MM.1S (cell line): ENCODE data around the gene CHCHD6.

Source experiments
- DNase-seq: peaks from one replicate; pipeline ENCODE4 v3.0.0-alpha.2; 2015
- H2AFZ ChIP-seq: fragments of 300-600 bp; sonication (generic); 2 replicates; pipeline ENCODE4 v1.6.0; 2016; ENCODE audit warnings: antibody characterized with exemption, low read length
- H3F3A ChIP-seq: fragments of 300-600 bp; sonication (generic); 2 replicates; pipeline ENCODE4 v1.6.1; 2016; ENCODE audit warnings: mild to moderate bottlenecking, antibody characterized with exemption, low read length, moderate library complexity, mixed read lengths; ENCODE audit not compliant: insufficient read depth
- H3K27ac ChIP-seq: fragments of 300-600 bp; sonication (generic); 2 replicates; pipeline ENCODE4 v1.5.1; 2016; ENCODE audit warnings: mild to moderate bottlenecking, low read length
- H3K27me3 ChIP-seq: fragments of 300-600 bp; sonication (generic); replicated peaks from 2 replicates; pipeline ENCODE4 v1.6.0; 2016; ENCODE audit warnings: low read length; ENCODE audit not compliant: insufficient read depth
- H3K36me3 ChIP-seq: fragments of 300-600 bp; sonication (generic); replicated peaks from 2 replicates; pipeline ENCODE4 v1.6.1; 2016; ENCODE audit warnings: mild to moderate bottlenecking, low read length, mixed read lengths; ENCODE audit not compliant: insufficient read depth
- H3K4me1 ChIP-seq: fragments of 300-600 bp; sonication (generic); 2 replicates; pipeline ENCODE4 v1.6.1; 2016; ENCODE audit warnings: low read length, mixed read lengths
- H3K4me2 ChIP-seq: fragments of 300-600 bp; sonication (generic); 2 replicates; pipeline ENCODE4 v1.6.0; 2016; ENCODE audit warnings: low read depth, low read length
- H3K4me3 ChIP-seq: fragments of 300-600 bp; sonication (generic); 2 replicates; pipeline ENCODE4 v1.5.1; 2016; ENCODE audit warnings: low read length, mixed read lengths
- H3K79me2 ChIP-seq: fragments of 300-600 bp; sonication (generic); 2 replicates; pipeline ENCODE4 v1.6.1; 2016; ENCODE audit warnings: mixed run types, low read length, mixed read lengths
- H3K9ac ChIP-seq: fragments of 300-600 bp; sonication (generic); 2 replicates; pipeline ENCODE4 v1.6.1; 2016; ENCODE audit warnings: low read length, mixed read lengths
- H3K9me2 ChIP-seq: fragments of 300-600 bp; sonication (generic); replicated peaks from 2 replicates; pipeline ENCODE4 v1.6.1; 2016; ENCODE audit warnings: mild to moderate bottlenecking, low read length, mixed read lengths; ENCODE audit not compliant: insufficient read depth
- H3K9me3 ChIP-seq: fragments of 300-600 bp; sonication (generic); replicated peaks from 2 replicates; pipeline ENCODE4 v1.6.1; 2016; ENCODE audit warnings: mild to moderate bottlenecking, low read length, mixed read lengths; ENCODE audit not compliant: insufficient read depth
- H4K20me1 ChIP-seq: fragments of 300-600 bp; sonication (generic); 2 replicates; pipeline ENCODE4 v1.6.1; 2016; ENCODE audit warnings: mild to moderate bottlenecking, low read length, moderate library complexity, mixed read lengths; ENCODE audit not compliant: insufficient read depth
- CTCF ChIP-seq: fragments of 300-600 bp; sonication (generic); IDR thresholded peaks from 2 replicates; pipeline ENCODE4 v1.5.1; 2016; ENCODE audit warnings: antibody characterized with exemption, low read length, mixed read lengths
- EZH2 ChIP-seq: fragments of 300-600 bp; sonication (generic); optimal IDR thresholded peaks from 2 replicates; pipeline ENCODE3; 2017; ENCODE audit warnings: low read depth, mild to moderate bottlenecking, antibody characterized with exemption, low read length, mixed read lengths
- EZH2phosphoT487 ChIP-seq: fragments of 300-600 bp; sonication (generic); IDR thresholded peaks from 2 replicates; pipeline ENCODE4 v1.6.1; 2018; ENCODE audit warnings: antibody characterized with exemption, low read length

CHCHD6 gene

GRCh38 chr3:126911162-126912026, 207.4 kb downstream of the CHCHD6 start:
- Histone ChIP-seq H3K9ac (peak overlapping the region; percentile 56), H3K9me2 (no peaks in the 10 kb centered on the region), H3K79me2 (no peaks in the 10 kb centered on the region), H3K9me3 (no peaks in the 10 kb centered on the region), H3F3A (peaks cover 39% of the 10 kb centered on the region), H2AFZ (peak overlapping the region; percentile 83), H3K4me2 (peak overlapping the region; percentile 67), H3K36me3 (no peaks in the 10 kb centered on the region), H3K4me3 (0 out of 2 replicates have a peak overlapping the region, but pooled peaks have one; percentile 3), H3K4me1 (peaks cover 62% of the 10 kb centered on the region), H3K27me3 (no peaks in the 10 kb centered on the region), H3K27ac (peak overlapping the region; percentile 98), H4K20me1 (no peaks in the 10 kb centered on the region)
- DNase-seq = peak; percentile 98
- TF ChIP-seq CTCF = no peak
- TF ChIP-seq EZH2 = no peak
- no peak for TF ChIP-seq EZH2phosphoT487

- no peaks in the 10 kb centered on the region for H3K9me2 ChIP-seq
- H3K27me3 ChIP-seq = no peaks in the 10 kb centered on the region
- DNase-seq = peak; percentile 44
- peak overlapping the region; percentile 98 for H3K27ac ChIP-seq
- no peak overlapping the region for H2AFZ ChIP-seq
- TF ChIP-seq EZH2 (no peak), CTCF (no peak), EZH2phosphoT487 (no peak)
- H3K9me3 ChIP-seq = no peaks in the 10 kb centered on the region
- H3K4me2 ChIP-seq = peak overlapping the region; percentile 42
- H4K20me1 ChIP-seq = no peaks in the 10 kb centered on the region
- H3K4me1 ChIP-seq = peaks cover 68% of the 10 kb centered on the region
- H3K4me3 ChIP-seq = no peak overlapping the region
- no peaks in the 10 kb centered on the region for H3K36me3 ChIP-seq
- H3F3A ChIP-seq = peaks cover 39% of the 10 kb centered on the region
- peak overlapping the region; percentile 56 for H3K9ac ChIP-seq
- no peaks in the 10 kb centered on the region for H3K79me2 ChIP-seq
These were observed 208.0 kb downstream of the CHCHD6 start for GRCh38 chr3:126912027-126912422.

- Histone ChIP-seq H3K36me3 (no peaks in the 10 kb centered on the region), H3K4me2 (peak overlapping the region; percentile 42), H4K20me1 (no peaks in the 10 kb centered on the region), H3K27ac (peak overlapping the region; percentile 98), H3K27me3 (no peaks in the 10 kb centered on the region), H3K9me2 (no peaks in the 10 kb centered on the region), H3K4me1 (peaks cover 73% of the 10 kb centered on the region), H3K9me3 (no peaks in the 10 kb centered on the region), H3F3A (peaks cover 39% of the 10 kb centered on the region), H3K79me2 (no peaks in the 10 kb centered on the region), H2AFZ (no peak overlapping the region), H3K4me3 (no peak overlapping the region), H3K9ac (no peak overlapping the region)
- peak; percentile 14 for DNase-seq
- no peak for TF ChIP-seq EZH2
- no peak for TF ChIP-seq CTCF
- TF ChIP-seq EZH2phosphoT487 = no peak
These were observed 208.6 kb downstream of the CHCHD6 start for GRCh38 chr3:126912491-126913195.
